ENCODE data around the gene FZD8.
"Not testable (repeated sequence)": the region's sequence is repeated elsewhere in the genome, so short reads cannot be mapped to it uniquely, and the experiment has no call there.

Gene FZD8

GRCh38 chr10:35642035-35642792, at the start of gene FZD8:
FZD8 (minus strand) TSS chr10:35642296; CDS start chr10:35641429, 867 bp downstream.
- DNase-seq: peak; percentile 68

GRCh38 chr10:35691522-35692236, 49.6 kb upstream of the FZD8 start:
- no peak for DNase-seq

- DNase-seq: no peak
Observed at GRCh38 chr10:35690534-35690933, 48.4 kb upstream of the FZD8 start.

GRCh38 chr10:35685858-35686257, 43.8 kb upstream of the FZD8 start:
- DNase-seq: not testable (repeated sequence)

- no peak for DNase-seq
Observed at GRCh38 chr10:35685402-35685801, 43.3 kb upstream of the FZD8 start.

- no peak for DNase-seq
Observed at GRCh38 chr10:35684586-35684985, 42.5 kb upstream of the FZD8 start.

- DNase-seq: no peak
Observed at GRCh38 chr10:35675846-35676245, 33.8 kb upstream of the FZD8 start.

- DNase-seq: no peak
Observed at GRCh38 chr10:35674843-35675242, 32.7 kb upstream of the FZD8 start.

- no peak for DNase-seq
Observed at GRCh38 chr10:35668865-35669650, 27.0 kb upstream of the FZD8 start.

GRCh38 chr10:35667971-35668370, 25.9 kb upstream of the FZD8 start:
- no peak for DNase-seq

GRCh38 chr10:35667270-35667889, 25.3 kb upstream of the FZD8 start:
- no peak for DNase-seq

- no peak for DNase-seq
Observed at GRCh38 chr10:35661236-35661635, 19.1 kb upstream of the FZD8 start.

GRCh38 chr10:35659456-35659855, 17.4 kb upstream of the FZD8 start:
- no peak for DNase-seq

- DNase-seq: no peak
Observed at GRCh38 chr10:35657621-35658020, 15.5 kb upstream of the FZD8 start.

GRCh38 chr10:35652824-35653223, 10.7 kb upstream of the FZD8 start:
- DNase-seq: no peak

- no peak for DNase-seq
Observed at GRCh38 chr10:35650894-35651293, 8.8 kb upstream of the FZD8 start.

GRCh38 chr10:35644050-35644950, 2.2 kb upstream of the FZD8 start:
- DNase-seq: peak; percentile 7

GRCh38 chr10:35643151-35644049, 1.3 kb upstream of the FZD8 start:
- DNase-seq: peak; percentile 4

- no peak for DNase-seq
Observed at GRCh38 chr10:35642793-35643114, 658 bp upstream of the FZD8 start.

- no peak for DNase-seq
Observed at GRCh38 chr10:35641676-35642034, 441 bp downstream of the FZD8 start.
